HepG2 (cell line): ENCODE data around the gene ATG4D. TPM values are rescaled to one million over a fixed set of nuclear protein-coding genes. Genes with fewer than 3 reads are reported as not detected.
A peak's percentile ranks its signal among the peaks of the same experiment; 100 is the strongest.

Experiments used
- AHR ChIP-seq: IDR thresholded peaks from 2 replicates; pipeline ENCODE4 v1.6.1; 2018; ENCODE audit warnings: missing genetic modification reagents, missing compliant biosample characterization
- CCAR2 ChIP-seq: fragments of 200-400 bp; formaldehyde crosslinking; optimal IDR thresholded peaks from 2 replicates; pipeline ENCODE3; 2018; ENCODE audit warnings: low read depth, mild to moderate bottlenecking, low read length, moderate library complexity
- EP300 ChIP-seq, 3 experiments: sonication (generic) in 1 of 3; formaldehyde crosslinking in 1 of 3; IDR thresholded peaks; 2 replicates each; pipeline versions ENCODE4 v1.5.1 to v1.6.1; 2011 to 2020; ENCODE audit warnings: low read depth in 2 of 3, low read length in 2 of 3, borderline replicate concordance in 1 of 3, improper control_type of control experiment in 1 of 3, mild to moderate bottlenecking in 1 of 3, missing genetic modification reagents in 1 of 3, moderate library complexity in 1 of 3
- KDM5A ChIP-seq: fragments of 200-600 bp; sonication (generic); IDR thresholded peaks from 2 replicates; pipeline ENCODE4 v1.7.0; 2018; ENCODE audit warnings: antibody characterized with exemption, mild to moderate bottlenecking, low read length, borderline replicate concordance
- RBM39 ChIP-seq: fragments of 200-400 bp; formaldehyde crosslinking; IDR thresholded peaks from one replicate; pipeline ENCODE4 v1.6.1; 2018; ENCODE audit warnings: antibody characterized with exemption, mild to moderate bottlenecking, low read depth, low read length; ENCODE audit not compliant: poor library complexity, severe bottlenecking
- REPIN1 ChIP-seq: sonication (generic); formaldehyde crosslinking; IDR thresholded peaks from 2 replicates; pipeline ENCODE4 v1.8.0; 2022; ENCODE audit warnings: missing genetic modification reagents, low read depth, mild to moderate bottlenecking, borderline replicate concordance
- RFXANK ChIP-seq: IDR thresholded peaks from 2 replicates; pipeline ENCODE4 v1.6.1; 2016
- SMC3 ChIP-seq: IDR thresholded peaks from 2 replicates; pipeline ENCODE4 v1.6.1; 2011; ENCODE audit warnings: low read length, improper control_type of control experiment
- SNAPC2 ChIP-seq: sonication (generic); formaldehyde crosslinking; IDR thresholded peaks from 2 replicates; pipeline ENCODE4 v1.8.1; 2022; ENCODE audit warnings: mild to moderate bottlenecking, missing genetic modification reagents
- TBL1XR1 ChIP-seq: fragments of 150-350 bp; IDR thresholded peaks from 2 replicates; pipeline ENCODE4 v1.6.1; 2014; ENCODE audit warnings: borderline replicate concordance, low read length; ENCODE audit not compliant: partially characterized antibody
- THAP11 ChIP-seq: IDR thresholded peaks from 2 replicates; pipeline ENCODE4 v1.6.1; 2016; ENCODE audit warnings: missing biosample characterization, missing genetic modification reagents
- ZC3H4 ChIP-seq: sonication (generic); formaldehyde crosslinking; IDR thresholded peaks from 2 replicates; pipeline ENCODE4 v1.4.0; 2020; ENCODE audit warnings: missing genetic modification reagents, borderline replicate concordance
- ZFY ChIP-seq: sonication (generic); formaldehyde crosslinking; IDR thresholded peaks from 2 replicates; pipeline ENCODE4 v1.4.0; 2020; ENCODE audit warnings: missing genetic modification reagents
- ZFYVE20 ChIP-seq: sonication (generic); formaldehyde crosslinking; IDR thresholded peaks from 2 replicates; pipeline ENCODE4 v1.8.0; 2023; ENCODE audit warnings: low read depth, mild to moderate bottlenecking, moderate library complexity, missing genetic modification reagents, borderline replicate concordance
- ZNF33A ChIP-seq: sonication (generic); formaldehyde crosslinking; IDR thresholded peaks from 2 replicates; pipeline ENCODE4 v1.5.1; 2020; ENCODE audit warnings: missing genetic modification reagents, mild to moderate bottlenecking, moderate library complexity, borderline replicate concordance
- ZNF747 ChIP-seq: sonication (generic); formaldehyde crosslinking; IDR thresholded peaks from 2 replicates; pipeline ENCODE4 v1.8.1; 2023; ENCODE audit warnings: missing genetic modification reagents, mild to moderate bottlenecking, borderline replicate concordance
- ZNF891 ChIP-seq: sonication (generic); formaldehyde crosslinking; IDR thresholded peaks from 2 replicates; pipeline ENCODE4 v1.5.0; 2020; ENCODE audit warnings: mild to moderate bottlenecking, missing genetic modification reagents
- ZSCAN21 ChIP-seq: sonication (generic); formaldehyde crosslinking; IDR thresholded peaks from 2 replicates; pipeline ENCODE4 v1.8.0; 2022; ENCODE audit warnings: mild to moderate bottlenecking, missing genetic modification reagents, moderate library complexity, borderline replicate concordance
- ZSCAN25 ChIP-seq: sonication (generic); formaldehyde crosslinking; IDR thresholded peaks from 2 replicates; pipeline ENCODE4 v1.8.0; 2022; ENCODE audit warnings: mild to moderate bottlenecking, missing genetic modification reagents
- polyA plus RNA-seq, 8 experiments: library from polyadenylated mRNA; depleted of rRNA in 3 of 8; stranded (reverse) in 7 of 8; unstranded in 1 of 8; fragments of >200 nt; fragmentation: Illumina TruSeq in 4 of 8; extraction: Trizol in 4 of 8; gene quantifications; 2 replicates each; pipeline versions ENCODE4 v1.2.1 to v1.2.3, GENCODE V29; 2011 to 2016; ENCODE audit warnings: low read depth in 4 of 8, missing spikeins in 1 of 8, mixed read lengths in 1 of 8; ENCODE audit not compliant: insufficient read depth in 1 of 8
- total RNA-seq, 5 experiments: library from RNA; depleted of rRNA; stranded (reverse); fragments of >200 nt; fragmentation: Illumina TruSeq; extraction: Trizol; gene quantifications; 2 replicates each; pipeline ENCODE4 v1.2.3, GENCODE V29; 2016; ENCODE audit warnings: low read depth in 1 of 5
- TF ChIP-seq, protein P1 (sequence below): sonication (generic); formaldehyde crosslinking; IDR thresholded peaks from 2 replicates; pipeline ENCODE4 v1.5.0; 2020; ENCODE audit warnings: missing genetic modification reagents
- TF ChIP-seq, protein P2 (sequence below): sonication (generic); formaldehyde crosslinking; IDR thresholded peaks from 2 replicates; pipeline ENCODE4 v1.4.0; 2020; ENCODE audit warnings: missing genetic modification reagents, low read depth, mild to moderate bottlenecking, borderline replicate concordance
- TF ChIP-seq, protein P3 (sequence below): IDR thresholded peaks from 2 replicates; pipeline ENCODE4 v1.6.1; 2016; ENCODE audit warnings: missing genetic modification reagents, missing compliant biosample characterization
- TF ChIP-seq, protein P4 (sequence below): sonication (generic); formaldehyde crosslinking; IDR thresholded peaks from 2 replicates; pipeline ENCODE4 v1.4.0; 2020; ENCODE audit warnings: missing genetic modification reagents, mild to moderate bottlenecking, borderline replicate concordance

ATG4D gene
- total and polyA plus RNA-seq, 2 of the 13 experiments (the other 11 are each of a cell fraction or from before 2014, with no cell fraction given), result 17.8 to 19.0 TPM

DNA sequence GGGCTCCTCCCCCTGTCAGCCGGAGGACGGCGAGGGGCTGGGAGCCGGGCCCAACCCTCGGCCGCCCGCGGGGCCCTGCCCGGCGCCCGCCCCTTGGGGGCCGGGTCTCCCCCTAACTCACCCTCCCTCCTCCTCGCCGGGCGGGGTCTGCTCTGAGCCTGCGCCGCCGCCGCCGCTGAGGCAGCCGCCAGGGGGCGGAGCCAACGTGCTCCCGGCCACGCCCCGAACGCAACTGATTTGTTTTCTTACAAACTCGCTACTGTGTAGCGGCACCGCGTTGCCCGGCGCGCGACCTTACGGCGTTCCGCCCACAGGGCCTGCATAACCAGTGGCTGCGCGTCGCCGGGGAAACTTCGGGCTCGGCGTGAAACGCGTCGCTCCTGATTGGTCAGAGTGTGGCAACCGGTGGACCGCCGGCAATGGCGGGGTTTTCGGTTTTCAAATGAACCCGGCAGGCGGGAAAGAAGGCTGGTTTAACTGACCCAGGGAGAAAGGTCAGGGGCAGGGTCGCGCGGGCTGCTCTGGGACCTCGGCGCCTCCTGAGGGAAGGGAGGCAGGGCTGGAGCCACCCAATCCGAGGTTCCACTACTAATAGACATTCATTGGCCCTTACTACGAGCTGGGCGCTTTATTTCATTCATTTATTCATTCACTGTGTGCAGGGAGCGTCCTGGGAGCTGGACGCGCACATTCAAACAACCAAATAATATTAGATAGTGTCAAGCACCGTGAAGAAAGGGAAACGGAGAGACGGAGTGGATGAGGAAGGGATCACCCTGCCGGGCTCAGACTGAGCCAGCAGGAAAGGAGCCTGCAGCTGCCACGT is 25.3 kb downstream of the ATG4D start, which contains the start of gene CDKN2D (continued):
- TF ChIP-seq KDM5A (no peak), SNAPC2 (CRISPR knock-in tag) (peak; percentile 86; the same call in 1 of the 2 replicates), RFXANK (CRISPR knock-in tag) (peak; percentile 99), ZNF891 (CRISPR knock-in tag) (no peak), ZNF33A (CRISPR knock-in tag) (no peak), EP300 (IDR thresholded peaks at IDR 0.05; ENCODE audit: low read depth in 2 of 2, low read length in 2 of 2) (peak in 1 of 2 experiments; percentile 42; a peak in 1 of 4 replicates), EP300 (CRISPR knock-in tag; IDR thresholded peaks at IDR 0.05; ENCODE audit: borderline replicate concordance) (no peak), THAP11 (CRISPR knock-in tag) (peak; percentile 80), ZFY (CRISPR knock-in tag) (peak; percentile 51), ZFYVE20 (0 out of 2 replicates have a peak, but pooled peaks have one; percentile 79), TBL1XR1 (peak; percentile 22), RBM39 (peak; percentile 56), CCAR2 (no peak), REPIN1 (CRISPR knock-in tag) (peak; percentile 96), AHR (CRISPR knock-in tag) (no peak), ZC3H4 (CRISPR knock-in tag) (no peak), ZSCAN21 (peak; percentile 69; the same call in 1 of the 2 replicates), SMC3 (no peak), ZNF747 (CRISPR knock-in tag) (no peak; the same call in 1 of the 2 replicates), ZSCAN25 (CRISPR knock-in tag) (no peak)
- TF ChIP-seq, protein P1, sequence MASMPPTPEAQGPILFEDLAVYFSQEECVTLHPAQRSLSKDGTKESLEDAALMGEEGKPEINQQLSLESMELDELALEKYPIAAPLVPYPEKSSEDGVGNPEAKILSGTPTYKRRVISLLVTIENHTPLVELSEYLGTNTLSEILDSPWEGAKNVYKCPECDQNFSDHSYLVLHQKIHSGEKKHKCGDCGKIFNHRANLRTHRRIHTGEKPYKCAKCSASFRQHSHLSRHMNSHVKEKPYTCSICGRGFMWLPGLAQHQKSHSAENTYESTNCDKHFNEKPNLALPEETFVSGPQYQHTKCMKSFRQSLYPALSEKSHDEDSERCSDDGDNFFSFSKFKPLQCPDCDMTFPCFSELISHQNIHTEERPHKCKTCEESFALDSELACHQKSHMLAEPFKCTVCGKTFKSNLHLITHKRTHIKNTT, result no peak
- TF ChIP-seq, protein P2, sequence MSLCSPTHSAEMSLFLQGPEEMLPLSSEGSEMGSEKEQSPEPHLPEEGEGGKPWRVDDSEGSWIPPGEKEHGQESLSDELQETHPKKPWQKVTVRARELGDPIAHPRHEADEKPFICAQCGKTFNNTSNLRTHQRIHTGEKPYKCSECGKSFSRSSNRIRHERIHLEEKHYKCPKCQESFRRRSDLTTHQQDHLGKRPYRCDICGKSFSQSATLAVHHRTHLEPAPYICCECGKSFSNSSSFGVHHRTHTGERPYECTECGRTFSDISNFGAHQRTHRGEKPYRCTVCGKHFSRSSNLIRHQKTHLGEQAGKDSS, result no peak
- TF ChIP-seq, protein P3, sequence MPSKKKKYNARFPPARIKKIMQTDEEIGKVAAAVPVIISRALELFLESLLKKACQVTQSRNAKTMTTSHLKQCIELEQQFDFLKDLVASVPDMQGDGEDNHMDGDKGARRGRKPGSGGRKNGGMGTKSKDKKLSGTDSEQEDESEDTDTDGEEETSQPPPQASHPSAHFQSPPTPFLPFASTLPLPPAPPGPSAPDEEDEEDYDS (CRISPR knock-in tag), result peak; percentile 67
- TF ChIP-seq, protein P4, sequence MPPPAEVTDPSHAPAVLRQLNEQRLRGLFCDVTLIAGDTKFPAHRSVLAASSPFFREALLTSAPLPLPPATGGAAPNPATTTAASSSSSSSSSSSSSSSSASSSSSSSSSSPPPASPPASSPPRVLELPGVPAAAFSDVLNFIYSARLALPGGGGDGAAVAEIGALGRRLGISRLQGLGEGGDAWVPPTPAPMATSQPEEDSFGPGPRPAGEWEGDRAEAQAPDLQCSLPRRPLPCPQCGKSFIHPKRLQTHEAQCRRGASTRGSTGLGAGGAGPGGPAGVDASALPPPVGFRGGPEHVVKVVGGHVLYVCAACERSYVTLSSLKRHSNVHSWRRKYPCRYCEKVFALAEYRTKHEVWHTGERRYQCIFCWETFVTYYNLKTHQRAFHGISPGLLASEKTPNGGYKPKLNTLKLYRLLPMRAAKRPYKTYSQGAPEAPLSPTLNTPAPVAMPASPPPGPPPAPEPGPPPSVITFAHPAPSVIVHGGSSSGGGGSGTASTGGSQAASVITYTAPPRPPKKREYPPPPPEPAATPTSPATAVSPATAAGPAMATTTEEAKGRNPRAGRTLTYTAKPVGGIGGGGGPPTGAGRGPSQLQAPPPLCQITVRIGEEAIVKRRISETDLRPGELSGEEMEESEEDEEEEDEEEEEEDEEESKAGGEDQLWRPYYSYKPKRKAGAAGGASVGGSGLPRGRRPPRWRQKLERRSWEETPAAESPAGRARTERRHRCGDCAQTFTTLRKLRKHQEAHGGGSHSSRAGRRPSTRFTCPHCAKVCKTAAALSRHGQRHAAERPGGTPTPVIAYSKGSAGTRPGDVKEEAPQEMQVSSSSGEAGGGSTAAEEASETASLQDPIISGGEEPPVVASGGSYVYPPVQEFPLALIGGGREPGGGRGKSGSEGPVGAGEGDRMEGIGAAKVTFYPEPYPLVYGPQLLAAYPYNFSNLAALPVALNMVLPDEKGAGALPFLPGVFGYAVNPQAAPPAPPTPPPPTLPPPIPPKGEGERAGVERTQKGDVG (CRISPR knock-in tag), result no peak
